Heart right ventricle (tissue), 16 donors: ENCODE measurements around the gene NRDC. TPM values are rescaled to one million over a fixed set of nuclear protein-coding genes. Genes with fewer than 3 reads are reported as not detected.
"Not testable (repeated sequence)": the region's sequence is repeated elsewhere in the genome, so short reads cannot be mapped to it uniquely, and the experiment has no call there.

Experiments used
- ATAC-seq, 8 donors: fragments of 200-7000 bp; cut with Tn5 transposase; one replicate each; pipeline ENCODE4 v1.9.1; 2020; ENCODE audit warnings: mild to moderate bottlenecking in 8 of 8, moderate library complexity in 8 of 8, moderate number of reproducible peaks in 1 of 8
- DNase-seq, 2 donors: peaks; one replicate each; pipeline ENCODE4 v3.0.0-alpha.2; 2020
- H3K27ac ChIP-seq, 10 donors: fragments of 200-600 bp; sonication (generic) in 2 of 10; one replicate each; pipeline versions ENCODE4 v1.5.0 to v1.8.0; 2020 to 2022; ENCODE audit warnings: mild to moderate bottlenecking in 3 of 10
- H3K27me3 ChIP-seq, 7 donors: fragments of 200-600 bp; one replicate each; pipeline ENCODE4 v1.8.0; 2021 to 2022; ENCODE audit warnings: mild to moderate bottlenecking in 2 of 7
- H3K36me3 ChIP-seq, 9 donors: fragments of 200-600 bp; sonication (generic) in 1 of 9; one replicate each; pipeline versions ENCODE4 v1.5.0 to v1.8.0; 2020 to 2022; ENCODE audit warnings: mild to moderate bottlenecking in 2 of 9
- H3K4me1 ChIP-seq, 9 donors: fragments of 200-600 bp; sonication (generic) in 1 of 9; one replicate each; pipeline versions ENCODE4 v1.5.0 to v1.8.0; 2020 to 2022; ENCODE audit warnings: mild to moderate bottlenecking in 4 of 9
- H3K4me3 ChIP-seq, 10 donors: fragments of 200-600 bp; sonication (generic) in 2 of 10; one replicate each; pipeline versions ENCODE4 v1.5.0 to v1.8.0; 2020 to 2022; ENCODE audit warnings: mild to moderate bottlenecking in 7 of 10, moderate library complexity in 2 of 10
- H3K9me3 ChIP-seq, 11 donors: fragments of 200-600 bp in 10 of 11; sonication (generic) in 2 of 11; one replicate each; pipeline versions ENCODE4 v1.5.0 to v1.8.0; 2013 to 2022; ENCODE audit warnings: mild to moderate bottlenecking in 2 of 11, control low read depth in 1 of 11, moderate library complexity in 1 of 11
- CTCF ChIP-seq, 9 donors: fragments of 200-600 bp; sonication (generic) in 2 of 9; IDR thresholded peaks; one replicate each; pipeline versions ENCODE4 v1.5.0 to v1.8.0; 2021 to 2022; ENCODE audit warnings: antibody characterized with exemption in 9 of 9, mild to moderate bottlenecking in 5 of 9, moderate library complexity in 1 of 9
- WGBS, 2 donors: extraction: QIAGEN DNeasy Blood & Tissue Kit; methylation state at CpG; one replicate each; pipeline ENCODE4 v1.1.7; 2013; ENCODE audit warnings: inconsistent platforms in 1 of 2; 5-methylcytosine and 5-hydroxymethylcytosine counted together
- intact Hi-C, 10 donors: fragments of 100-400 bp; cut with DNase I; formaldehyde crosslinking; loops; one replicate each; pipeline versions ENCODE4 v1.11.1 to v1.14.2; 2022
- polyA plus RNA-seq, 2 donors: library from polyadenylated mRNA; stranded (reverse); fragments of 200-250 nt; gene quantifications; one replicate each; pipeline ENCODE4 v1.2.3, GENCODE V29; 2013
- total RNA-seq, 10 donors: library from RNA; stranded (reverse); fragmentation: NEBNext Ultra II Directional in 3 of 10; extraction: Animal tissue kit (Norgen Biotek cat#: 25700) in 3 of 10; gene quantifications; one replicate each; pipeline versions ENCODE4 v1.2.1 to v1.2.4, GENCODE V29; 2021 to 2023
- donor health status: Arrhythmogenic right ventricular cardiomyopathy.
- donor health status: ischemic (EF 13 %, LVEDD 7.1; RV severe dilation, severe dysfunction).
- donor health status: healthy with polysubstance abuse.
- donor health status: DM: no; HTN: yes; CAD: no.
- donor health status: DM: no; HTN: no; CAD: no.
- donor health status: ischemic (EF 25% LVEDD 6.9; RV normal size, moderate dysfunction).
- donor health status: ischemic (EF 25% LVEDD 5.7; RV mildly dilated, moderate dysfunction).
- donor health status: healthy.
- donor health status: DM: yes; HTN: yes; CAD: no.
- donor health status: Ischemic cardiomyopathy.
- donor health status: ischemic (EF 35%, LVEDD 5.7; RV mildly dilated, moderate dysfunction).
- donor health status: nonischemic (EF 11% LVEDD 7.7; RV severe dilation, severe dysfunction).
- donor health status: DM: yes; HTN: yes; CAD: no.
- donor health status: PGD.
- donor health status: ischemic (EF 29% LVEDD 5.4; RV normal size, mild dysfunction).
- donor health status: nonischemic (EF 23%, LVEDD 6.1; RV moderate dilation, normal function).

NRDC gene
- total and polyA plus RNA-seq, 12 donors: 77.8 to 228 (median 135) TPM

- 97% methylated on average over 2 of the region's 2 CpGs for WGBS, 2 donors
- H3K36me3 ChIP-seq: peaks cover 0 to 97% (median 27%) of the 10 kb centered on the region in 9 donors
- intact Hi-C loops: no loop called here
- no peak overlapping the region for H3K27ac ChIP-seq
- H3K4me1 ChIP-seq: no peaks in the 10 kb centered on the region
- H3K4me3 ChIP-seq: no peak overlapping the region
- no peak for ATAC-seq
- TF ChIP-seq CTCF (IDR thresholded peaks at IDR 0.05): no peak
- no peak for DNase-seq
- H3K27me3 ChIP-seq: no peaks in the 10 kb centered on the region
- H3K9me3 ChIP-seq: no peaks in the 10 kb centered on the region
Measured at GRCh38 chr1:51833700-51834099, 44.8 kb downstream of the NRDC start.

- 99% methylated on average over 2 of the region's 2 CpGs for WGBS, 2 donors
- Histone ChIP-seq H3K27ac (no peak overlapping the region), H3K27me3 (no peaks in the 10 kb centered on the region), H3K4me3 (no peak overlapping the region), H3K4me1 (no peaks in the 10 kb centered on the region), H3K9me3 (no peaks in the 10 kb centered on the region), H3K36me3 (peaks cover 0 to 98% (median 27%) of the 10 kb centered on the region in 9 donors)
- ATAC-seq: no peak
- TF ChIP-seq CTCF (IDR thresholded peaks at IDR 0.05): no peak
- no peak for DNase-seq
- intact Hi-C loops: no loop called here
Measured at GRCh38 chr1:51829058-51829457, 49.5 kb downstream of the NRDC start.

- Histone ChIP-seq H3K4me1 (no peaks in the 10 kb centered on the region), H3K4me3 (no peak overlapping the region), H3K27me3 (no peaks in the 10 kb centered on the region), H3K9me3 (no peaks in the 10 kb centered on the region), H3K36me3 (peaks cover 0 to 100% (median 38%) of the 10 kb centered on the region in 9 donors), H3K27ac (no peak overlapping the region)
- ATAC-seq (no peak), DNase-seq (no peak)
- intact Hi-C loops: loop anchor here in 1 of 10 donors (5.0 kb wide), 1 partner anchor 423 kb away; no protein-coding TSS in a partner anchor
- TF ChIP-seq CTCF (IDR thresholded peaks at IDR 0.05): no peak
- WGBS, 2 donors: 90 to 97% methylated on average over 1 of the region's 1 CpG
Measured at GRCh38 chr1:51819810-51820209, 58.7 kb downstream of the NRDC start.

GRCh38 chr1:51819021-51819420, 59.5 kb downstream of the NRDC start:
- DNase-seq, H3K27me3 ChIP-seq, H3K9me3 ChIP-seq, H3K4me3 ChIP-seq, ATAC-seq, H3K4me1 ChIP-seq, H3K27ac ChIP-seq: not testable (repeated sequence)
- H3K36me3 ChIP-seq: peaks cover 0 to 100% (median 43%) of the 10 kb centered on the region in 9 donors
- 94 to 96% methylated on average over 9 of the region's 9 CpGs for WGBS, 2 donors
- intact Hi-C loops: loop anchor here in 1 of 10 donors (5.0 kb wide), 1 partner anchor 422 kb away; no protein-coding TSS in a partner anchor

GRCh38 chr1:51818487-51818886, 60.0 kb downstream of the NRDC start:
- TF ChIP-seq CTCF (IDR thresholded peaks at IDR 0.05): no peak
- H3K36me3 ChIP-seq: peaks cover 0 to 100% (median 42%) of the 10 kb centered on the region in 9 donors
- no peaks in the 10 kb centered on the region for H3K9me3 ChIP-seq
- no peak for ATAC-seq
- DNase-seq: no peak
- H3K4me3 ChIP-seq: no peak overlapping the region
- 96 to 100% methylated on average over 3 of the region's 3 CpGs for WGBS, 2 donors
- intact Hi-C loops: loop anchor here in 1 of 10 donors (5.0 kb wide), 1 partner anchor 421 kb away; no protein-coding TSS in a partner anchor
- no peaks in the 10 kb centered on the region for H3K4me1 ChIP-seq
- no peak overlapping the region for H3K27ac ChIP-seq
- no peaks in the 10 kb centered on the region for H3K27me3 ChIP-seq
